K562 treated with DMSO at 1 percent for 24 hours (cell line): Measurements from ENCODE around the gene L2HGDH. TPM values are rescaled to one million over a fixed set of nuclear protein-coding genes. Genes with fewer than 3 reads are reported as not detected.

Experiments used
- total RNA-seq: library from RNA; unstranded; fragments of 300-600 nt; gene quantifications from 2 replicates; pipeline ENCODE4 v1.2.3, GENCODE V29; 2022; ENCODE audit warnings: low read depth; ENCODE audit not compliant: insufficient read depth

Gene L2HGDH
- total RNA-seq, result 7.3 and 9.8 TPM in 2 replicates

GRCh38 chr14:50311972-50312733 lies at the start of gene L2HGDH, which contains the start of gene DMAC2L:
L2HGDH (minus strand) TSS chr14:50312229; CDS start chr14:50312150, 79 bp downstream.
DMAC2L (plus strand) TSS chr14:50312324; CDS start chr14:50321488, 9,164 bp downstream.

DNA sequence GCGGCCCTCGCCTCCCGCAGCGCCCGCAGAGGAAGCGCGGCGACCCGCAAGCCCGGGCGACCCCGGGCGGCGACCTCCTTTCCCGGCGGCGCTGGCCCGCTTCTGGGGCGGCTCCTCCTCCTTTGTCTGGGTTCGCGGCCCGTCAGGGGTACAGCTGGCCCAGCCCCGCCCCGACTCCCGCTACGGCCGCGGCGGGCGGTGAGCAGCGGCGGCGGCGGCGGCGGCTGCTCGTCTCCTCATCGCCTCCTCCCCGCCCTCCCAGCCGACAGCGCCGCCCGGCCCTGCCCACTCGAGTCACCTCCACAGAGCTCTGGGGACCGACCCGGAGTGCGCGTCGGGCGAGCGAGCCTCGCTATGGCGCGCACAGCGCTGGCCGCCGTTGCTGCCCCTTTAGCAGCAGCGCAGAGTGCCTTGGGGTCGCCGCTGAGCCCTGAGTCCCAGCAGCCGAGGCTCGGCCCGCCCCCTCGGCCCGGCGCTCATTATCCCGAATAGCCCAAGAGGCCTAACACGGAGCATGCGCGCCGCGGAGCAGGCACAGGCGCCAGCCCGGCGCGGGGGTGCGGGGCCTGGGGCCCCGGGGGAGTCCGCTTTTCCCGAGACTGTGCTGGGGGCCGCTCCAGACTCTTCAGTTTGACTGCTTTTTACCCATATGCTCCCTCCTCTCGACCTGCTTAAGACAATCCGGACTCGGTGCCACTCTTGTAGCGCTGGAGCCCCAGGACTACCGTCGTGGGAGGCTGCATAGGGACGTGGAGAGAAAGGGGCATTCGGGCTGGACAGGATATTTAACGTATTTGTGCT lies 80.4 kb downstream of the L2HGDH start, which contains the start of gene SOS2:
Gene SOS2, minus strand, starts transcription at position 104 of the 801 bp plus-strand sequence. CDS start 295 bp downstream, outside the sequence.

Other genes with a start within 250 kb of the L2HGDH start
- 2.2 and 3.2 TPM in 2 replicates for gene VCPKMT, start 195.7 kb downstream of the L2HGDH start, total RNA-seq
- 6.4 and 7.8 TPM in 2 replicates for gene SOS2, start 80.7 kb downstream of the L2HGDH start, total RNA-seq
- gene DMAC2L, start 95 bp upstream of the L2HGDH start, total RNA-seq, result 4.5 and 5.6 TPM in 2 replicates
- not detected in 2 replicates for gene CDKL1, start 84.7 kb upstream of the L2HGDH start, total RNA-seq
- 15.0 and 28.6 TPM in 2 replicates for gene MAP4K5, start 220.3 kb upstream of the L2HGDH start, total RNA-seq
- gene ATL1, start 247.9 kb upstream of the L2HGDH start, total RNA-seq, result 0.25 TPM in 1 of 2 replicates, not detected in the other